ENCODE results near the gene SAMD13.

Gene SAMD13

GRCh38 chr1:84350104-84350503, 48.6 kb downstream of the SAMD13 start:
- Histone ChIP-seq H3K4me1 (ENCODE audit: control insufficient read depth in 1 of 2, insufficient read depth in 1 of 2, low read depth in 1 of 2, low read length in 1 of 2) (no peaks in the 10 kb centered on the region), H3K36me3 (no peaks in the 10 kb centered on the region), H3K4me3 (ENCODE audit: low read depth in 1 of 2, low read length in 1 of 2) (no peak overlapping the region), H3K27ac (no peak overlapping the region), H3K9me3 (no peaks in the 10 kb centered on the region), H3K27me3 (no peaks in the 10 kb centered on the region)
- no peak for TF ChIP-seq CTCF (IDR thresholded peaks at IDR 0.05)

GRCh38 chr1:84350550-84350949, 49.0 kb downstream of the SAMD13 start:
- no peak for TF ChIP-seq CTCF (IDR thresholded peaks at IDR 0.05)
- no peak overlapping the region for H3K27ac ChIP-seq

GRCh38 chr1:84352298-84353106, 51.0 kb downstream of the SAMD13 start:
- Histone ChIP-seq H3K36me3 (no peaks in the 10 kb centered on the region), H3K4me1 (ENCODE audit: control insufficient read depth in 1 of 2, insufficient read depth in 1 of 2, low read depth in 1 of 2, low read length in 1 of 2) (no peaks in the 10 kb centered on the region), H3K9me3 (no peaks in the 10 kb centered on the region), H3K4me3 (ENCODE audit: low read depth in 1 of 2, low read length in 1 of 2) (no peak overlapping the region), H3K27ac (no peak overlapping the region), H3K27me3 (no peaks in the 10 kb centered on the region)
- no peak for TF ChIP-seq CTCF (IDR thresholded peaks at IDR 0.05)

More at GRCh38 chr1:84350550-84350949, 49.0 kb downstream of the SAMD13 start:
- H3K36me3 ChIP-seq: no peaks in the 10 kb centered on the region
- H3K9me3 ChIP-seq: no peaks in the 10 kb centered on the region
- H3K27me3 ChIP-seq: no peaks in the 10 kb centered on the region
- no peak overlapping the region for H3K4me3 ChIP-seq (ENCODE audit: low read depth in 1 of 2, low read length in 1 of 2)
- no peaks in the 10 kb centered on the region for H3K4me1 ChIP-seq (ENCODE audit: control insufficient read depth in 1 of 2, insufficient read depth in 1 of 2, low read depth in 1 of 2, low read length in 1 of 2)

- no peaks in the 10 kb centered on the region for H3K36me3 ChIP-seq
- H3K9me3 ChIP-seq: no peaks in the 10 kb centered on the region
- no peaks in the 10 kb centered on the region for H3K4me1 ChIP-seq (ENCODE audit: control insufficient read depth in 1 of 2, insufficient read depth in 1 of 2, low read depth in 1 of 2, low read length in 1 of 2)
- H3K27ac ChIP-seq: no peak overlapping the region
- no peak for TF ChIP-seq CTCF (IDR thresholded peaks at IDR 0.05)
- H3K4me3 ChIP-seq (ENCODE audit: low read depth in 1 of 2, low read length in 1 of 2): no peak overlapping the region
- no peaks in the 10 kb centered on the region for H3K27me3 ChIP-seq
Measured at GRCh38 chr1:84353695-84354094, 52.2 kb downstream of the SAMD13 start.

- no peaks in the 10 kb centered on the region for H3K4me1 ChIP-seq (ENCODE audit: control insufficient read depth in 1 of 2, insufficient read depth in 1 of 2, low read depth in 1 of 2, low read length in 1 of 2)
- H3K9me3 ChIP-seq: no peaks in the 10 kb centered on the region
- H3K27me3 ChIP-seq: no peaks in the 10 kb centered on the region
- H3K27ac ChIP-seq: no peak overlapping the region
- H3K36me3 ChIP-seq: no peaks in the 10 kb centered on the region
- no peak for TF ChIP-seq CTCF (IDR thresholded peaks at IDR 0.05)
- H3K4me3 ChIP-seq (ENCODE audit: low read depth in 1 of 2, low read length in 1 of 2): no peak overlapping the region
Measured at GRCh38 chr1:84355556-84355955, 54.0 kb downstream of the SAMD13 start.
